GM12891 (cell line): ENCODE data around the gene OR56A4.

ENCODE experiments used
- POLR2AphosphoS5 ChIP-seq: IDR thresholded peaks from 2 replicates; pipeline ENCODE4 v1.6.1; 2011; ENCODE audit warnings: low read depth, low read length, control low read depth
- SPI1 ChIP-seq: IDR thresholded peaks from 2 replicates; pipeline ENCODE4 v1.6.1; 2011; ENCODE audit warnings: low read depth, low read length, control low read depth

DNA sequence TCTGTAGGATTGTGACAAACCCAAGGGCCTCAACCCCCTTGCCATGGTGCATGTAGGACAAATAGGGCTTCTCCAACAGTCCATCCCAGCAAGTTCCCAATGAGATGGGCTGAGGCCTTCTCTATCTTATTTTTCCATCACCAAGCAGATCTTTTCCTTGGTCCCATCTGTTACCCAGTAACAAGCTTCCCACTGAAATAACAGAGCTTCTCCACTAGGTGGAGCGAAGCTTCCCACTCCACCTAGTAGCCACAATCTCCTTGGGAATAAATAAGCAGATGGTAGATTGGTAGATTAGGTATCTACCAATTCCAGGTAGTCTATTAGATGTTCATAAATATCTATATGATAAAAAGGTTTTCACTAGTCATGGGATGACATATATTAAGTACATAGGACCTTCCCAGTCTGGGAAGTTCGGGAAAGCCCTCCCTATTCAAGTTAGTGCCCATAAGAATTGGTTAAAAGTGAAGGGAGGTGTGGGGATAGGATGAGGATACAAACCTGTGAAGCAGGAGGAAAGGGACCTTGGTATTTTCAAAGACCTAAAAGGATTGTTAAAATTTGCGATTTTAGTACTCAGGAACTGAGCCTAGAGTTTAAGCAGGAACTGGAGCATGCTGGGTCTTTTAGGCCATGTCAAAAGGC lies 14.0 kb downstream of the OR56A4 start:
- TF ChIP-seq SPI1: no peak
- TF ChIP-seq POLR2AphosphoS5: no peak
